EL (cell line): ENCODE data around the gene SAGE1.
"Not testable (repeated sequence)": the region's sequence is repeated elsewhere in the genome, so short reads cannot be mapped to it uniquely, and the experiment has no call there.

Experiments
- DNase-seq: peaks from one replicate; pipeline ENCODE4 v3.0.0-alpha.2; 2016

Gene SAGE1

DNA sequence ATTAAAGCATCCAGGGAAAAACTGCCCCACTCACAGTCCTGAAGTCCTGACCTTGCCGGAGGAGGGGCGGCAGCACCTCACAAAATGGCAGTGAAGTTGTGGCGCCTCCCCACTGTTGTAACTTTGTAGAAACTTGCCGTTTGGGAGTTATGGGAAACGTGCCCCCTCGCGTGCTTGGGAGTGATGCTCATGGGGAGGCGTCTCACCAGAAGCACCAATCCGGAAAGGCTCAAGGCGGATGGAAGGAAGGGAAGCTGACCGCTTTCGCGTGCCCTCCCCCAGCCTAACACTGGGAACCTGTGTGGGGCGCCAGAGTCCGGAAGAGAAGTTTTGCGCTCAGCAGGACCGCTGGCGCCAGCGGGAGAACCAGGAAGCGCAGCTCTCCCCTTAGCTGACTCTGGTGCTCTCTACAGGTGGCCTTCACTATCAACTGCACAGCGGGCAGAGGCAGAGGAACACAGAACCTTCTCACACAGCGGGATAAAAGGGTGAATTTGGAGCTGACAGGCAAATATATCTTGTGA, at the start of gene SAGE1, which contains the start of gene CT45A10:
Gene SAGE1 (plus strand): TSS at position 423 of the 524 bp plus-strand sequence. CDS start 2,527 bp downstream, outside the sequence.
Gene CT45A10 (minus strand): TSS at position 151 of the 524 bp plus-strand sequence. CDS start 8,100 bp downstream, outside the sequence.
- DNase-seq = no peak

DNA sequence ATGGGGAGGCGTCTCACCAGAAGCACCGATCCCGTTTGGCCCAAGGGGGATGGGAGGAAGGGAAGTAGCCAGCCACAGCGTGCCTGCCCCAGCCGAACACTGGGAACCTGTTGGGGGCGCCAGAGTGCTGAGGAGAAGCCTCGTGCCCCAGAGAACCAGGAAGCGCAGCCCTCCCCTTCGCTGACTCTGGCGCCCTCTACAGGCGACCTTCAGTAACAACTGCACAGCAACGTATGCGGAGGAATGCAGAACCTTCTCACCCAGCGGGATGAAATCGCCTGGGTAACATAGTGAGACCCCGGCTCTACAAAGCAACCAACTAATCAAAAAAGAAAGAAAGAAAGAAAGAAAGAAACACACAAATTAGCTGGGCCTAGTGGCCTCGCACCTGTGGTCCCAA, 39.1 kb upstream of the SAGE1 start, which contains the start of gene CT45A8:
Gene CT45A8 (minus strand): TSS at position 101 of the 400 bp plus-strand sequence. CDS start 3,755 bp downstream, outside the sequence.
- not testable (repeated sequence) for DNase-seq

DNA sequence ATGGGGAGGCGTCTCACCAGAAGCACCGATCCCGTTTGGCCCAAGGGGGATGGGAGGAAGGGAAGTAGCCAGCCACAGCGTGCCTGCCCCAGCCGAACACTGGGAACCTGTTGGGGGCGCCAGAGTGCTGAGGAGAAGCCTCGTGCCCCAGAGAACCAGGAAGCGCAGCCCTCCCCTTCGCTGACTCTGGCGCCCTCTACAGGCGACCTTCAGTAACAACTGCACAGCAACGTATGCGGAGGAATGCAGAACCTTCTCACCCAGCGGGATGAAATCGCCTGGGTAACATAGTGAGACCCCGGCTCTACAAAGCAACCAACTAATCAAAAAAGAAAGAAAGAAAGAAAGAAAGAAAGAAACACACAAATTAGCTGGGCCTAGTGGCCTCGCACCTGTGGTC, 21.8 kb upstream of the SAGE1 start, which contains the start of gene CT45A9:
Gene CT45A9 (minus strand): TSS at position 101 of the 400 bp plus-strand sequence. CDS start 3,751 bp downstream, outside the sequence.
- not testable (repeated sequence) for DNase-seq

DNA sequence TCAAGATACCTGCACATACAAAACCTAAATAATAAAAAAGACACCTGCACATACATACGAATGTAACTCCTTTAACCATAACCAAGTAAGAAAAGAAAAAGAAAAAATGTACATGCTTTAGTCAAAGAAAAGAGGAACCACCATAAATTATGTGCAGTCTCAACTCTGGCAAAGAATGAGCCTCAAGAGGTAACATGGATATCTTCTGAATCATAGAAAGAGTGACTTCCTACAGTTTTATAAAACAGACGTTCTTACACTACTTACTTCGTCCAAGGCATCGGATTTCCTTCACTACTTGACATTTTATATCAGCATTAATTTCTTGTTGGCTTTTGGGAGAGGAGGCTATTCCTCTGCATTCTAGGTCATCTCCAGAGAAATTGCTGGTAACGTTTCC, 10.8 kb upstream of the SAGE1 start:
- not testable (repeated sequence) for DNase-seq

DNA sequence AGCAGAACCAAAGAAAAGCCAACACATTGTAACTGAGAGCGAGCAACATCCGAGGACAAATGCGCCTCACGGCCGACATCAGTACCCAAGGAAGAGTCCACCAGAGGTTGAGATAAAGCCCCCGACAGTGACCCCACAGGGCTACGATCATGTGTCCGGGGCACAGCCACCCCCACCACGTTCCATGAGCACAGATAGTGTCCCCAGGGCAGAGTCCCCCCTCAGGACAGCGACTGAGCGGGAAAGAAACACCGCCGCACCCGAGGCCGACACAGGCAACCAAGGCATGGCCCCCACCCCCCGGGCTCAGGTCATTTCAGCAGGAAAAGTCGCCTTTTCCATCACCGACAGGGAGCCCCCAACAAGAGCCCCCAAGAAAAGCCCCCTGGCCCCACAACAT, 5.3 kb upstream of the SAGE1 start:
- not testable (repeated sequence) for DNase-seq

GRCh38 chrX:135888976-135889375, 4.5 kb upstream of the SAGE1 start:
- DNase-seq = peak; percentile 2

GRCh38 chrX:135890087-135890585, 3.4 kb upstream of the SAGE1 start:
- no peak for DNase-seq

DNA sequence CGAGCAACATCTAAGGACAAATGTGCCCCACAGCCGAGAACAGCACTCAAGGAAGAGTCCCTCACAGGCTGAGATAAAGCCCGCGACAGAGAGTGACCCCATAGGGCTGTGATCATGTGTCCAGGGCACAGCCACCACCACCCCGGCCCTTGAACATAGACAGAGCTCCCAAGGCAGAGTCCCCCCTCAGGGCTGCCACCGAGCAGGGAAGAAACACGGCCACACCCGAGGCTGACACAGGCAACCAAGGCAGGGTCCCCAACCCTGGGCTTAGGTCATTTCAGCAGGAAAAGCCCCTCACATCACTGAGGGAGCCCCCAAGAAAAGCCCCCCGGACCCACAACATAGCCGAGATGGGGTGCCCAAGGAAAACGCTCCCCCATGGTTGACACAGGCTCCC, 735 bp upstream of the SAGE1 start:
- DNase-seq = no peak

GRCh38 chrX:135910251-135910650, 16.7 kb downstream of the SAGE1 start:
- no peak for DNase-seq

GRCh38 chrX:135914404-135914803, 20.9 kb downstream of the SAGE1 start:
- DNase-seq = no peak

DNA sequence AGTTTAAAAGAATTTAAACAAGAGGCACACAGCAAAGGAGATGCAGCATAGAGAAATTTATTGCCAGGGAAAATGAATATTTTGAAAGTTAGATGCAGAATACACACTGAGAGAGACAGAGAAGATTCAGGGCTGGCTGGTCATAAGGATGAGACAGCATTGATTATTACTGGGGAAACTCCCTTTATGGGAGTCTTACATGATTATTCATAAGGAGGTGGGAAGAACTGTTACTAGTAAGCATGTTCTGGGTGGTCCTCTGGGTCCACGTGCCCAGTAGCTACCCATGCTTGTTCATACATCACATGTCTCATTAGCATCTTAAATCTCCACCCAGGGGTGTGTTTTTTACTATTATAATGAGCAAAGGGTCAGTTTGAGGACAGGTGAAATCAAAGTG, 27.0 kb downstream of the SAGE1 start:
- DNase-seq = not testable (repeated sequence)

- no peak for DNase-seq
Observed at GRCh38 chrX:135923353-135923752, 29.8 kb downstream of the SAGE1 start.

DNA sequence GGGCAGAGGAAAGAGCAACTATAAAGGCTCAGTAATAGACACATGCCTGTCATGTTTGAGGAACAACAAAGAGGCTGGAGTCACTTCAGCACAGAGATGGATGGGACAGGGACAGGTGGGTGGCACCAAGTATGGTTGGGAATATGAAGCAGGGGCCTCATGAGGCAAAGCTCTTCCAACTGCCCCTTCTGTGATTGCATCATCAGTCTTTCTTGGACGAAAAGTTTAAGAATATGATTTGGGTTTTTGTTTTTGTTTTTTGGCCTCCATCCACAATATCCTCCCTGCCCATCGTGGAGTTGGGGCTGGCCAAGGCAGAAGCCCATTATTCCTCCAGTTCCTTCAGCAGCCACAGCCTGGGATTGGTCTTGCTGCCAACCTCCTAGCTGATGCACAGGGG, 34.4 kb downstream of the SAGE1 start:
- DNase-seq = no peak

DNA sequence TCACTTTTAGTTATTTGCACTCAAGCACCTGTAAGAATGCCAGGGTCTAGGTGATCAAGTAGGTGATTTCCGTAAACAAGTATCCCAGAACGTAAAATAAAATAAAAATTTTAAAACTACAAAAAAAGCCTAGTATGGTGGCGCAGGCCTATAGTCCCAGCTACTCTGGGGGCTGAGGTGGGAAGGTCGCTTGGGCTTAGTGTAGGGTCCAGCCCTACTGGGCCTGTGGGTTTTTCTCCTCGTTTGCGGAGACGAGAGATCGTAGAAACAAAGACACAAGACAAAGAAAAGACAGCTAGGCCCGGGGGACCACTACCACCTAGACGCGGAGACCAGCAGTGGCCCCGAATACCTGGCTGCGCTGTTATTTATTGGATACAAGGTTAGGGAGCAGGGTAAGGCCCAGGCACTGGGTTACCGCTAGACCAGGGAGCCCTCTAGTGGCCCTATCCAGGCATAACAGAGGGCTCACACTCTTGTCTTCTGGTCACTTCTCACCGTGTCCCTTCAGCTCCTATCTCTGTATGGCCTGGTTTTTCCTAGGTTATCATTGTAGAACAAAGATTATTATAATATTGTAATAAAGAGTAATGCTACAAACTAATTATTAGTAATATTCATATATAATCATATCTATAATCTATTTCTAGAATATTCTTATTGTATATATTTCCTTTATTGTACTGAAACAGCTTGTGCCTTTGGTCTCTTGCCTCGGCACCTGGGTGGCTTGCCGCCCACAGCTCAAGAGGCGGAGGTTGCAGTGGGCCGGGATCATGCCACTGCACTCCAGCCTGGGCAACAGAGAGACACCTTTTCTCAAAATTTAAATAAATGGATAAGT, 38.4 kb downstream of the SAGE1 start:
- peak; percentile 18 for DNase-seq

GRCh38 chrX:135944486-135944885, 51.0 kb downstream of the SAGE1 start:
- DNase-seq = no peak

DNA sequence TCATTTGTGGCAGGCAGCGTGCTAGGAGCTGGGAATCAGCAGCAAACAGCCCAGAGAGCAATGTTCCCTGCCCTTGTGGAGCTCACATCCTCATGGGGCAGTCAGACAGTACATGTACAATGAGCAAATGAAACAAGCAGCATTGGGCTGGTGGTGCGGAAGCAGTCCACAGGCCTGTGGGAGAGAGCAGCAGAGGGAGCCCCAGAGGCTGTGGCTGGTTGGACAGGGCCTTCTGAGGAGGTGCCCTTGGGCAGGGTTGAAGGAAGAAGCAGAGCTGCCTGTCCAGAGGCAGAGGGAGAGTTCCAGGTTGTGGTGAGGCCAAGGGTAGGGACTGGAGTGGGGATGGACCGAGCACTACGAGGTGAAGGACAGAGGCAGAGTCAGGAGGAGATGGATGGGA, 57.8 kb downstream of the SAGE1 start:
- no peak for DNase-seq
